K562 (cell line): ENCODE measurements around the gene CEP135. TPM values are rescaled to one million over a fixed set of nuclear protein-coding genes. Genes with fewer than 3 reads are reported as not detected.

Experiments
- ATAC-seq: fragments of 200-7000 bp; cut with Tn5 transposase; 3 replicates; pipeline ENCODE4 v1.9.1; 2020; ENCODE audit warnings: moderate library complexity
- BruUV-seq: library from RNA; stranded (reverse); fragments of 400-500 nt; replicated peaks from 2 replicates; lab custom pipeline; 2021; lab: Mats Ljungman, UMichigan
- CTCF ChIA-PET: fragments of 300-600 bp; formaldehyde crosslinking; extraction: SDS; loops from one replicate; lab custom pipeline; 2021; ENCODE audit warnings: low intra/inter-chr PET ratio; lab: Yijun Ruan, JAX
- POLR2A ChIA-PET: fragments of 300-600, 350-650 bp; sonication (Branson Sonifier 250); formaldehyde crosslinking; extraction: SDS; loops from one replicate; lab custom pipeline; 2021; ENCODE audit warnings: antibody characterized with exemption, inconsistent platforms; lab: Yijun Ruan, JAX
- DNase-seq, 4 experiments: peaks; one replicate each; pipeline versions ENCODE4 v3.0.0 to v3.0.0-alpha.2; 2011 to 2018; ENCODE audit warnings: low spot score in 3 of 4, mixed read lengths in 3 of 4; ENCODE audit errors: extremely low read depth in 1 of 4
- FAIRE-seq: peaks from 2 replicates; lab custom pipeline; 2011; peaks lifted over from hg19 to GRCh38; lab: Jason Lieb, UNC
- H2AFZ ChIP-seq: 2 replicates; pipeline ENCODE4 v1.6.0; 2011; ENCODE audit warnings: low read depth, low read length, control low read depth, inconsistent platforms
- H3K27ac ChIP-seq: fragments of 200-600 bp; 3 replicates; pipeline ENCODE4 v1.8.0; 2011; ENCODE audit warnings: low read depth, mild to moderate bottlenecking, control low read depth, inconsistent platforms, low read length, moderate library complexity, mixed read lengths; ENCODE audit errors: extremely low read depth
- H3K27me3 ChIP-seq, 2 experiments: fragments of 300-600 bp in 1 of 2; 2 replicates in 1 of 2; 3 replicates in 1 of 2; pipeline versions ENCODE4 v1.6.0 to v1.8.0; 2011; ENCODE audit warnings: inconsistent platforms in 2 of 2, low read length in 2 of 2, mild to moderate bottlenecking in 1 of 2, mixed read lengths in 1 of 2, moderate library complexity in 1 of 2; ENCODE audit not compliant: control insufficient read depth in 2 of 2, insufficient read depth in 2 of 2
- H3K36me3 ChIP-seq: fragments of 300-600 bp; 3 replicates; pipeline ENCODE4 v1.8.0; 2011; ENCODE audit warnings: mild to moderate bottlenecking, low read length, inconsistent platforms; ENCODE audit not compliant: control insufficient read depth, insufficient read depth
- H3K4me1 ChIP-seq, 2 experiments: fragments of 200-600 bp in 1 of 2; replicated peaks in 1 of 2; 2 replicates in 1 of 2; 3 replicates in 1 of 2; pipeline versions ENCODE4 v1.5.1 to v1.8.0; 2011; ENCODE audit warnings: inconsistent platforms in 2 of 2, low read length in 2 of 2, mild to moderate bottlenecking in 1 of 2, mixed read lengths in 1 of 2, moderate library complexity in 1 of 2; ENCODE audit not compliant: control insufficient read depth in 2 of 2, insufficient read depth in 2 of 2
- H3K4me2 ChIP-seq: 2 replicates; pipeline ENCODE4 v1.6.1; 2011; ENCODE audit warnings: low read length, control low read depth, inconsistent platforms, mixed read lengths; ENCODE audit not compliant: insufficient read depth
- H3K4me3 ChIP-seq: fragments of 200-600 bp; sonication (generic), shearing (Covaris generic); 2 replicates; pipeline ENCODE4 v1.5.1; 2016; ENCODE audit warnings: control low read depth, inconsistent platforms
- H3K79me2 ChIP-seq: fragments of 200-600 bp; 3 replicates; pipeline ENCODE4 v1.8.0; 2011; ENCODE audit warnings: low read length, inconsistent platforms; ENCODE audit not compliant: control insufficient read depth, insufficient read depth
- H3K9ac ChIP-seq, 2 experiments: 2 replicates each; pipeline versions ENCODE4 v1.6.0 to v1.6.1; 2011; ENCODE audit warnings: low read depth in 2 of 2, low read length in 2 of 2, control low read depth in 1 of 2, inconsistent platforms in 1 of 2, mild to moderate bottlenecking in 1 of 2, mixed read lengths in 1 of 2; ENCODE audit not compliant: insufficient read depth in 1 of 2
- H3K9me1 ChIP-seq: one replicate; pipeline ENCODE4 v1.6.0; 2011; ENCODE audit warnings: inconsistent platforms, mild to moderate bottlenecking, low read length, moderate library complexity; ENCODE audit not compliant: control insufficient read depth, insufficient read depth
- H3K9me3 ChIP-seq: replicated peaks from 2 replicates; pipeline ENCODE4 v1.5.1; 2011; ENCODE audit warnings: low read depth, low read length, inconsistent platforms; ENCODE audit not compliant: control insufficient read depth, insufficient read depth
- H4K20me1 ChIP-seq: replicated peaks from 2 replicates; pipeline ENCODE4 v1.6.1; 2011; ENCODE audit warnings: low read length, inconsistent platforms, mixed read lengths; ENCODE audit not compliant: control insufficient read depth, insufficient read depth
- BMI1 ChIP-seq: fragments of 150-350 bp; IDR thresholded peaks from 2 replicates; pipeline ENCODE4 v1.6.1; 2014; ENCODE audit warnings: low read length
- CCAR2 ChIP-seq: fragments of 200-400 bp; formaldehyde crosslinking; IDR thresholded peaks from 2 replicates; pipeline ENCODE4 v1.6.1; 2017; ENCODE audit warnings: mild to moderate bottlenecking, low read depth, low read length
- CHD4 ChIP-seq: fragments of 200-600 bp; sonication (generic); IDR thresholded peaks from 3 replicates; pipeline ENCODE4 v1.6.1; 2012; ENCODE audit warnings: low read depth, mild to moderate bottlenecking, mixed read lengths, low read length, inconsistent platforms; ENCODE audit not compliant: insufficient read depth, insufficient replicate concordance, poor library complexity, severe bottlenecking
- HMGN3 ChIP-seq: IDR thresholded peaks from 2 replicates; pipeline ENCODE4 v1.6.1; 2011; ENCODE audit warnings: borderline replicate concordance, low read depth, mild to moderate bottlenecking, mixed read lengths, low read length; ENCODE audit not compliant: insufficient read length; ENCODE audit errors: extremely low read depth
- NCOA4 ChIP-seq: fragments of 450-650 bp; IDR thresholded peaks from 2 replicates; pipeline ENCODE4 v1.6.1; 2018; ENCODE audit warnings: mild to moderate bottlenecking; ENCODE audit not compliant: partially characterized antibody
- SRSF1 ChIP-seq: fragments of 200-400 bp; formaldehyde crosslinking; IDR thresholded peaks from 2 replicates; pipeline ENCODE4 v1.6.1; 2017; ENCODE audit warnings: mild to moderate bottlenecking, low read depth, low read length, moderate library complexity
- TCF7L2 ChIP-seq: fragments of 150-350 bp; IDR thresholded peaks from 2 replicates; pipeline ENCODE4 v1.6.1; 2016; ENCODE audit warnings: low read depth, mild to moderate bottlenecking, low read length, moderate library complexity
- TCFL5 ChIP-seq: fragments of 250-450 bp; sonication (Bioruptor Pico); conservative IDR thresholded peaks from 2 replicates; pipeline ENCODE4 v1.6.1; 2021; ENCODE audit warnings: mild to moderate bottlenecking, moderate library complexity, matching md5 sums
- ZMIZ1 ChIP-seq, 2 experiments: fragments of 150-350 bp in 1 of 2; IDR thresholded peaks; 2 replicates each; pipeline ENCODE4 v1.6.1; 2012 to 2016; ENCODE audit warnings: low read depth in 2 of 2, low read length in 2 of 2, mild to moderate bottlenecking in 1 of 2, moderate library complexity in 1 of 2
- ZNF445 ChIP-seq: fragments of 250-450 bp; sonication (Bioruptor Pico); IDR thresholded peaks from 2 replicates; pipeline ENCODE4 v1.4.0; 2020; ENCODE audit warnings: low read depth, mild to moderate bottlenecking, moderate library complexity
- in situ Hi-C: fragments of 300-500 bp; cut with MboI; formaldehyde crosslinking; loops from 4 replicates; pipeline ENCODE4 v1.15.0; 2018; ENCODE audit warnings: inconsistent platforms, mixed read lengths
- intact Hi-C: fragments of 100-400 bp; cut with micrococcal nuclease; formaldehyde crosslinking; loops from 2 replicates; pipeline ENCODE4 v1.14.2; 2022
- polyA plus RNA-seq, 8 experiments: library from polyadenylated mRNA; depleted of rRNA in 4 of 8; stranded (reverse) in 5 of 8; unstranded in 3 of 8; fragments of >200 nt; fragmentation: Nextera tagmentation in 2 of 8; fragmentation: Illumina TruSeq in 1 of 8; extraction: Ambion mirVana in 2 of 8; extraction: Trizol in 1 of 8; gene quantifications; 2 replicates each; pipeline versions ENCODE4 v1.2.1 to v1.2.3, GENCODE V29; 2011 to 2014; ENCODE audit warnings: inconsistent platforms in 1 of 8, missing spikeins in 1 of 8
- total RNA-seq, 7 experiments: library from RNA; depleted of rRNA in 6 of 7; stranded (reverse); fragments of >200 nt in 6 of 7; fragmentation: Illumina TruSeq in 2 of 7; extraction: Trizol in 2 of 7; gene quantifications; 2 replicates each; pipeline versions ENCODE4 v1.2.1 to v1.2.3, GENCODE V29; 2011 to 2021; ENCODE audit warnings: low replicate concordance in 1 of 7
- TF ChIP-seq, protein P1 (sequence below): fragments of 250-450 bp; sonication (Bioruptor Pico); IDR thresholded peaks from 2 replicates; pipeline ENCODE4 v1.8.0; 2021; ENCODE audit warnings: moderate library complexity, mild to moderate bottlenecking, inconsistent platforms

Gene CEP135
- total and polyA plus RNA-seq, 9 of the 15 experiments (the other 6 are each of a cell fraction or from before 2014, with no cell fraction given), result 3.1 to 18.9 (median 15.3) TPM

- TF ChIP-seq CHD4, result no peak
- TF ChIP-seq BMI1, result no peak
- TF ChIP-seq, protein P1, sequence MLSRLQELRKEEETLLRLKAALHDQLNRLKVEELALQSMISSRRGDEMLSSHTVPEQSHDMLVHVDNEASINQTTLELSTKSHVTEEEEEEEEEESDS (CRISPR knock-in tag), result no peak
- TF ChIP-seq ZMIZ1 (IDR thresholded peaks at IDR 0.05; ENCODE audit: low read depth in 2 of 2, low read length in 2 of 2), result no peak
- TF ChIP-seq TCFL5 (CRISPR knock-in tag), result no peak
Measured at GRCh38 chr4:55980725-55981124, 32.0 kb downstream of the CEP135 start (continued).

DNA sequence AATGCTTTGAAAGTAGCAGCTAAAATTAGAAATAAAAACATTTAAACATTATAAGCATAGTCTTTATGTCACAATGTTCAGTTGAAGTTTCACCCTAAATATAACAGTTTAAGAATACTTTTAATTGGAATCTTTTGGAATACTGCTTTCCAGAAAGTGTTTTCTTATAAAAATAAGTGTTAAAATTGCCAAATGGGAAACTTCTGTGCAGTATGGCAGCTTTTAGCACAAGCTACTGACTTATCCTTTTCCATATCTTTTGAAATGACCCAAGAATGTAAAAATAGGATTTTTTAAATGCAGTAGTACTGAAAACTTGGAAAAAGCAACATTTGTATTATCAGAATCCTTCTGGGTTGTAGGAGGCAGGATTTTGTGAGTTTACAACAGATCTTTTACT, 34.2 kb downstream of the CEP135 start:
- ChIA-PET POLR2A (no interaction called here), CTCF (no interaction called here)
- Histone ChIP-seq H3K4me1 (no peaks in the 10 kb centered on the region), H3K79me2 (no peaks in the 10 kb centered on the region), H3K9ac (no peak overlapping the region), H3K27ac (no peak overlapping the region), H3K27me3 (no peaks in the 10 kb centered on the region), H3K9me3 (no peaks in the 10 kb centered on the region), H2AFZ (no peak overlapping the region), H3K4me2 (no peak overlapping the region), H3K36me3 (peaks cover 28% of the 10 kb centered on the region; the same call in 2 of the 3 replicates), H4K20me1 (no peaks in the 10 kb centered on the region), H3K4me3 (no peak overlapping the region), H3K9me1 (no peaks in the 10 kb centered on the region)
- DNase-seq, result no peak
- FAIRE-seq, result no peak
- ATAC-seq, result no peak
- no TSS peak for BruUV-seq
- in situ Hi-C loops, result no loop called here
- intact Hi-C loops, result no loop called here
- no peak for TF ChIP-seq NCOA4
- TF ChIP-seq CCAR2, result no peak
- no peak for TF ChIP-seq SRSF1
- no peak for TF ChIP-seq HMGN3
- TF ChIP-seq TCF7L2, result no peak
- no peak for TF ChIP-seq ZNF445 (CRISPR knock-in tag)
